Measurements from ENCODE around the gene TTLL5. TPM values are rescaled to one million over a fixed set of nuclear protein-coding genes. Genes with fewer than 3 reads are reported as not detected.

Gene TTLL5
- total RNA-seq, 3 donors from 2014 or later, result 21.9 to 66.6 (median 35.7) TPM

DNA sequence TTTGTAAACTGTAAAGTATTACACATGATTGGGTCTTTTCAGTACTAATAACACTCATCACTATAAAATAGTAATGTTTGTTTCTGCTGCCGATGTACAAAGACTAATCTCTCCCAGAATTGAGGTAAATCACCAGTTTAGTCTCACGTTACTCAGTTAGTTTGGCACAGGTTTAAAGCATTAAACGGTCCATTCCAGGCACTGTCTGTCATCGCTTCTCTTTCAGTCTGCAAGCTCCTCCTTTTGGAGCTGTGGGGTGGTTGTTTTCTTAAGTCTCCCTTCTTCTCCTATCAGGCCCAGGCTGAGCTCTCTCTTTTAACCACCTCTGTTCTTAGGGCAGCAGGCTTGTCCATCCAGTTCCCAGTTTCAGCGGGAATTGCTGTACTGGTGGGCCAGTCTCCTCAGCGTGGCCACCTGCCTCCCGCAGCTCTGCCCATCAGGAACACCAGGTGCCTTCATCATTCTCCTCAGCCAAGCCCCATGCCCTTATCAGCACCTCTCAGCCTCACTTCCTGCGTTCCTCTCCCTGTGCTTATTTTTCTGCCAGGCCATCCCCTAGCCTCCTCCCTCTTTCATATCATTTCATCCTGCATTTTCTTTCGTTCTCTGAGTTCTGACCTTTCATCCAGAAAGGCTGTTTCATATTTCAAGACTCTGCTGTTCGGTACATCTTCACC, 171.7 kb downstream of the TTLL5 start:
- H3K4me1 ChIP-seq, result no peaks in the 10 kb centered on the region
- H3K27me3 ChIP-seq, result no peaks in the 10 kb centered on the region
- no peak for DNase-seq (ENCODE audit: low spot score in 2 of 2)
- intact Hi-C loops (cut with DNase I; ENCODE audit: low total_unique reads), result no loop called here
- no peak overlapping the region for H3K4me3 ChIP-seq
- TF ChIP-seq, protein P1, sequence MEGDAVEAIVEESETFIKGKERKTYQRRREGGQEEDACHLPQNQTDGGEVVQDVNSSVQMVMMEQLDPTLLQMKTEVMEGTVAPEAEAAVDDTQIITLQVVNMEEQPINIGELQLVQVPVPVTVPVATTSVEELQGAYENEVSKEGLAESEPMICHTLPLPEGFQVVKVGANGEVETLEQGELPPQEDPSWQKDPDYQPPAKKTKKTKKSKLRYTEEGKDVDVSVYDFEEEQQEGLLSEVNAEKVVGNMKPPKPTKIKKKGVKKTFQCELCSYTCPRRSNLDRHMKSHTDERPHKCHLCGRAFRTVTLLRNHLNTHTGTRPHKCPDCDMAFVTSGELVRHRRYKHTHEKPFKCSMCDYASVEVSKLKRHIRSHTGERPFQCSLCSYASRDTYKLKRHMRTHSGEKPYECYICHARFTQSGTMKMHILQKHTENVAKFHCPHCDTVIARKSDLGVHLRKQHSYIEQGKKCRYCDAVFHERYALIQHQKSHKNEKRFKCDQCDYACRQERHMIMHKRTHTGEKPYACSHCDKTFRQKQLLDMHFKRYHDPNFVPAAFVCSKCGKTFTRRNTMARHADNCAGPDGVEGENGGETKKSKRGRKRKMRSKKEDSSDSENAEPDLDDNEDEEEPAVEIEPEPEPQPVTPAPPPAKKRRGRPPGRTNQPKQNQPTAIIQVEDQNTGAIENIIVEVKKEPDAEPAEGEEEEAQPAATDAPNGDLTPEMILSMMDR (IDR thresholded peaks at IDR 0.05), result no peak
- TF ChIP-seq POLR2A (IDR thresholded peaks at IDR 0.05), result no peak
- no peak for TF ChIP-seq POLR2AphosphoS5 (IDR thresholded peaks at IDR 0.05)
- H3K36me3 ChIP-seq, result no peaks in the 10 kb centered on the region
- no peaks in the 10 kb centered on the region for H3K9me3 ChIP-seq
- H3K27ac ChIP-seq, result peak overlapping the region; percentile 77 to 86

DNA sequence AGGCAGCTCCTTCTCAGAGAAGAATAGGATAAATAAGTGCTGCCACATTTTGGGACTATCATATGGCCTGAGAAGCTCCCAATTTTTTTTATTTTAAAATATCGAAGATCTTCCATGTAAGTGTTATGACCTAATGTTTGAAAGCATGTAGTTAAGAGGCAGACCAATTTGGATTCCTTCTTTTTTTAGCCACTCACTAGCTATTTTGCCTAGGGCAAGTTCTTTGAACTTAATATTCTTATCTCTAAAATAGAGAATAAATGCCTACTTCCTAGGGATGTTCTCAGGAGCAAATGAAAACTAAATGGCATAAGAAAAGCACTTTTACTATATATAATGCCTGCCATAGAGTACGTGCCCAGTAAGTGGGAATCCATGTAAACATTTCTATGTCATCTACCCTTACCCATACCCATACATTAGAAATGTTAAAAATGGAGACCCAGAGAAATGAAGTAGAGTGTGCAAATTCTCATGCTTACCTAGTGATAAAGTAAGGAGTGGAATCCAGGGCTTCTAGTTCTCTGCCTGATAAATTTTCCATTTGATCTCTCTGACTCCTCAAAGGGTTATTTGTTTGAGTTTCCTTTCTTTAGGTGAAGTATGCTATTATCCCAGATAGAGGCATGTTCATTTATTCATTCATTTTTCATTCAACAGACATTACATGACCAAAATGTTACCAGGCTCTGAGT, 172.4 kb downstream of the TTLL5 start:
- no peaks in the 10 kb centered on the region for H3K27me3 ChIP-seq
- DNase-seq (ENCODE audit: low spot score in 2 of 2), result no peak
- TF ChIP-seq, protein P1 (IDR thresholded peaks at IDR 0.05), result no peak
- TF ChIP-seq POLR2A (IDR thresholded peaks at IDR 0.05) (no peak), POLR2AphosphoS5 (IDR thresholded peaks at IDR 0.05) (no peak)
- peak overlapping the region; percentile 77 to 86 for H3K27ac ChIP-seq
- no peaks in the 10 kb centered on the region for H3K9me3 ChIP-seq
- H3K4me1 ChIP-seq, result no peaks in the 10 kb centered on the region
- H3K36me3 ChIP-seq, result no peaks in the 10 kb centered on the region
- no peak overlapping the region for H3K4me3 ChIP-seq
- intact Hi-C loops (cut with DNase I; ENCODE audit: low total_unique reads), result no loop called here

DNA sequence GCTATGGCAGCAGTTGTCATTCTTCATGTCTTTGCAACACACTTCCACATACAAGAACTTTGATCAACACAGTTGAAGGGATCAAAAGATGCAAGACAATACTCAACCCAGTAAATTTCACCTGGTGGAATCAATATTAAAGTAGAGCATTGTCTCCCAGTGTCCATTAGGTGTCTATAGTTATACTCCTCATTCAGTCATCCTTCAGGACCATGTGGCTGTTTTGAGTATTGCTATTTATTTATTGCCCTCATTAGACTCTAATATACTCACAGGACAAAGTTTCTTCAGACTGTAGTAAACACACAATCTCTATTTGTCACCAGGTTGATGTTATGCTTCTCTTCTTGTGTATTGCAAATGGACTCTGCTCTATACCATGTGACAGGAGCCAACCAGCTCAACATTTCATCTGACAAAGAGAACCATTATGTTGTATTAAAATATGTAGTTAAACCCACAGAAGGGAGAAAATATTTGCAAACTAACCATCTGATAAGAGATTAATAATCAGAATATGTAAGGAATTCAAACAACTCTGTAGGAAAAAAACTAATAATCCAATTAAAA, 174.2 kb downstream of the TTLL5 start:
- TF ChIP-seq POLR2A (IDR thresholded peaks at IDR 0.05) (no peak), POLR2AphosphoS5 (IDR thresholded peaks at IDR 0.05) (no peak)
- TF ChIP-seq, protein P1 (IDR thresholded peaks at IDR 0.05), result no peak
- DNase-seq (ENCODE audit: low spot score in 2 of 2), result no peak
- no peaks in the 10 kb centered on the region for H3K4me1 ChIP-seq
- no peaks in the 10 kb centered on the region for H3K27me3 ChIP-seq
- intact Hi-C loops (cut with DNase I; ENCODE audit: low total_unique reads), result no loop called here
- no peak overlapping the region for H3K4me3 ChIP-seq
- no peak overlapping the region for H3K27ac ChIP-seq
- H3K36me3 ChIP-seq, result no peaks in the 10 kb centered on the region
- no peaks in the 10 kb centered on the region for H3K9me3 ChIP-seq

DNA sequence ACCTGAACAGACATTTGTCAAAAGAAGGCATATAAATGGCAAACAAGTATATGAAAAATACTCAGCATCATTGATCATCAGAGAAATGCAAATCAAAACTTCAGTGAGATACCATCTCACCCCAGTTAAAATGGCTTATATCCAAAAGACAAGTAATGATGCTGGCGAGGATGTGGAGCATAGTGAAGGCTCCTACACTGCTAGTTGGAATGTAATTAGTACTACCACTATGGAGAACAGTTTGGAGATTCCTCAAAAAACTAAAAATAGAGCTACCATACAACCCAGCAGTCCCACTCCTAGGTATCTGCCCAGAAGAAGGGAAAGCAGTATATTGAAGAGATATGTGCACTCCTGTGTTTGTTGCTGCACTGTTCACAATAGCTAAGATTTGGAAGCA, 174.7 kb downstream of the TTLL5 start:
- no peak overlapping the region for H3K4me3 ChIP-seq
- intact Hi-C loops (cut with DNase I; ENCODE audit: low total_unique reads), result no loop called here
- H3K27ac ChIP-seq, result no peak overlapping the region
- H3K9me3 ChIP-seq, result no peaks in the 10 kb centered on the region
- TF ChIP-seq POLR2A (IDR thresholded peaks at IDR 0.05) (no peak), POLR2AphosphoS5 (IDR thresholded peaks at IDR 0.05) (no peak)
- TF ChIP-seq, protein P1 (IDR thresholded peaks at IDR 0.05), result no peak
- no peaks in the 10 kb centered on the region for H3K4me1 ChIP-seq
- DNase-seq (ENCODE audit: low spot score in 2 of 2), result no peak
- no peaks in the 10 kb centered on the region for H3K36me3 ChIP-seq
- H3K27me3 ChIP-seq, result no peaks in the 10 kb centered on the region
